Large intestine (tissue), 3 donors: Measurements from ENCODE around the gene DZIP1. TPM values are rescaled to one million over a fixed set of nuclear protein-coding genes. Genes with fewer than 3 reads are reported as not detected.
"Not testable (repeated sequence)": the region's sequence is repeated elsewhere in the genome, so short reads cannot be mapped to it uniquely, and the experiment has no call there.

Source experiments
- DNase-seq, 2 donors: peaks; one replicate each; pipeline versions ENCODE4 v3.0.0 to v3.0.0-alpha.2; 2013
- H3K27ac ChIP-seq: one replicate; pipeline ENCODE4 v1.5.1; 2013; ENCODE audit warnings: low read length
- H3K27me3 ChIP-seq: 2 replicates; pipeline ENCODE4 v1.6.1; 2013; ENCODE audit warnings: low read length; ENCODE audit not compliant: control insufficient read depth, insufficient read depth
- H3K36me3 ChIP-seq: 2 replicates; pipeline ENCODE4 v1.6.1; 2013; ENCODE audit warnings: low read length; ENCODE audit not compliant: control insufficient read depth, insufficient read depth
- H3K4me1 ChIP-seq: one replicate; pipeline ENCODE4 v1.6.1; 2013; ENCODE audit warnings: low read length; ENCODE audit not compliant: control insufficient read depth, insufficient read depth
- H3K4me3 ChIP-seq: one replicate; pipeline ENCODE4 v1.5.1; 2013; ENCODE audit warnings: low read length
- H3K9me3 ChIP-seq: one replicate; pipeline ENCODE4 v1.6.1; 2013; ENCODE audit warnings: mild to moderate bottlenecking, low read depth, low read length, moderate library complexity; ENCODE audit not compliant: control insufficient read depth
- WGBS: methylation state at CpG from one replicate; pipeline ENCODE4 v1.1.5; 2013; ENCODE audit warnings: low lambda C conversion rate; ENCODE audit not compliant: insufficient coverage; 5-methylcytosine and 5-hydroxymethylcytosine counted together
- polyA plus RNA-seq: library from polyadenylated mRNA; unstranded; fragments of 120-200 nt; gene quantifications from one replicate; pipeline ENCODE4 v1.2.1, GENCODE V29; 2013

The DZIP1 gene
- polyA plus RNA-seq, 1 donor, result 16.9 TPM

DNA sequence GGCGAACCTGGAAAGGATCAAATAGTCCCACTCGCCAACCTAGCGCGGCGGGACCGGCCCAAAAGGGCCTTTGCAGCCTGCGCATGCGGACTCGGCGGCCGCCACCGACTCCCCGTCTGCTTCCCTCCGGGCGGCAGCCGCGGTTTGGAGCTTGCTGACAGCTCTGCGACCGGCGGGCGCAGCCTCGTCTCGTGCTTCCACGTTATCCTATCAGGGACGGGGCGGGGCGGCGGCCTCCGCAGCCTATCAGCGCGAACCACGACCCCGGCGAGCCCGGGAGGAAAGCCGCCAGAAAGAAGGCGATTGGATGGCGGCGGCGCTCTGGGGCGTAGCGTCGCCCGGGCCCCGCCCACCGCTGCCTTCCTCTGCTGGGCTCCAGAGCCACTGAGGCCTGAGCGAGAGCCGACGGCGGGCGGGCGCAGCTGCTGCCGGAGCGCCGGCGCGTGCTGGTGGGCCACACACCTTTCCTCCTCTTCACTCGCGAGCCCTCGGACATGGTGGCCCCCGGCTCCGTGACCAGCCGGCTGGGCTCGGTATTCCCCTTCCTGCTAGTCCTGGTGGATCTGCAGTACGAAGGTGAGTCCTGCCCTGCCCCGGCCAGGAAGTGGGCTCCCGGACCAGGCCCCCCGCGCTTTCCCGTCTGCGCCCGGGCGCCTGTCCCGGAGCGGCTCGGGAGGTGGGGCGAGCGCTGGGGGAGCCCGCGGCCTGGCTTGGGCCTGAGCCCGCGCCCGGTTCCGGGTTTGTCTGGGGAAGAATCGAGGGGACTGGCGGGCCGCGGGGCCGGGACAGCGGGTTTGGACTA lies 32.5 kb upstream of the DZIP1 start, which contains the start of gene DNAJC3:
Gene DNAJC3 (plus strand): TSS at position 378 of the 802 bp plus-strand sequence. CDS start 117 bp downstream, at position 495.
- peak within 1 kb of the TSS; percentile 96 for H3K4me3 ChIP-seq
- WGBS, result no CpG with 5 or more reads among the region's 90 CpGs
- no peaks in the 10 kb centered on the region for H3K27me3 ChIP-seq
- H3K27ac ChIP-seq, result peak within 1 kb of the TSS; percentile 97
- no peaks in the 10 kb centered on the region for H3K36me3 ChIP-seq
- no peaks in the 10 kb centered on the region for H3K9me3 ChIP-seq
- peaks cover 8% of the 10 kb centered on the region for H3K4me1 ChIP-seq
- DNase-seq, result peak; percentile 98 to 100

DNA sequence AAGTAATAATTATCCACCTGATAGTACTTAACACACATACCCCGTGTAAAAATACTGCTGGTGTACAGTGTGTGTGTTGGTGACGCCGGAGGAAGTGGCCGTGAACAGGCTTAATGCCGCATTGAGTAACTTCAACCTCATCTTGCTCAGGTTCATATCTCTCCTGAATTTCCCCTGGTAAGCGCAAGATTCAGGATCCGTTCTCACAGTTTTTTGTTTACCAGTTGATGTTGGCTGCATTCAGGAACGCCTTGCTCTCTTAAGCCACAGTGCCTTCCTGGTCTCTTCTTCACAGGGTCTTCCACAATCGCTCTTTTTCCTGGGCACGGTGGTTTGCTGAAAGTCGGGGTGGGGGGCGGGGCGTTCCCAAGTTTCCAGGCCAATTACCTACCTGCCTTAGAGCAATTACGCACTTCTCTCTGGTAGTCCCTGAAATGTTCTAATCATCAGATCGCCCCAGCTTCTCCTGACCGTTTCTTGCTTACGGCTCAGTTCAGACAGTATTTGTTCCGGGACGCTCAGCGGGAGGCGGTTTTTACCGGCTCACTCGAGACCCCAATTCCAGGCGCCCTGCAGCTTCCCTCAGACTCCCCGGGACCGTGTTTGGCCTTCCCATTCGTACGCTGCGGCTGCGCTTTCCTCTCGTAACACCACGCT lies 31.7 kb upstream of the DZIP1 start:
- Histone ChIP-seq H3K4me1 (peaks cover 8% of the 10 kb centered on the region), H3K27me3 (no peaks in the 10 kb centered on the region), H3K36me3 (no peaks in the 10 kb centered on the region), H3K9me3 (no peaks in the 10 kb centered on the region), H3K27ac (peak overlapping the region; percentile 97), H3K4me3 (peak overlapping the region; percentile 90)
- DNase-seq, result peak; percentile 38 to 85
- 7% methylated on average over 2 of the region's 32 CpGs for WGBS

DNA sequence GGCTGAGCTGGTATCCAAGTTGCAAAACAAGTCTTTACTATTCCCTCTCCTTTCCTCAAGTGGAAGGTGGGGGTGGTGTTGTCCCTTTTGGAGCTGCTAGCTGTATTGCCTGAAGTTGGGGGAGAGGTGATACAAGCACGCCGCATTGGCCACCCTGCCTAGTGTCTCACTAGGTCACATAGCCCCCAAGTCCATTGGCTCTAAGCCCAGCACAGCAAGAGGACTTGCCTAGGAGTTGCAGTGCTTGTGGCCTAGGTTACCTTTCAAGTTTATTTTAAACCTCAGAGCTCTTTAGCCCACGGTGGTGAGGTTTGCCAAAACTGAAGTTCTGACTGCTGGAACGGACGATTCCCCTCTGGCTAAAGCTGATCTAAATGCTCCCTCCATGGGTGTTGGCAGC lies 27.1 kb upstream of the DZIP1 start:
- Histone ChIP-seq H3K27ac (no peak overlapping the region), H3K9me3 (peaks cover 19% of the 10 kb centered on the region), H3K4me3 (no peak overlapping the region), H3K36me3 (no peaks in the 10 kb centered on the region), H3K4me1 (peaks cover 5% of the 10 kb centered on the region), H3K27me3 (no peaks in the 10 kb centered on the region)
- no CpG with 5 or more reads among the region's 5 CpGs for WGBS
- DNase-seq, result no peak

DNA sequence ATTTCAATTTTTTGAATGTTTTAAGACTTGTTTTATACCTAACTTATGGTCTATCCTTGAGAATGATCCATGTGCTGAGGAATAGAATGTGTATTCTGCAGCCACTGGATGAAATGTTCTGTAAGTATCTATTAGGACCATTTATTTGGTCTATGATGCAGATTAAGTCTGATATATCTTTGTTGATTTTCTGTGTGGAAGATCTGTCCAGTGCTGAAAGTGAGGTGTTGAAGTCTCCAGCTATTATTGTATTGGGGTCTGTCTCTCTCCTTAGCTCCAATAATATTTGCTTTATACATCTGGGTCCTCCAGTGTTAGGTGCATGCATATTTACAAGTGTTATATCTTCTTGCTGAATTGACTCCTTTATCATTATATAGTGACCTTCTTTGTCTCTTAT lies 22.7 kb upstream of the DZIP1 start:
- not testable (repeated sequence) for H3K27ac ChIP-seq, H3K4me3 ChIP-seq, H3K36me3 ChIP-seq, H3K27me3 ChIP-seq, DNase-seq, H3K4me1 ChIP-seq
- peaks cover 29% of the 10 kb centered on the region for H3K9me3 ChIP-seq

DNA sequence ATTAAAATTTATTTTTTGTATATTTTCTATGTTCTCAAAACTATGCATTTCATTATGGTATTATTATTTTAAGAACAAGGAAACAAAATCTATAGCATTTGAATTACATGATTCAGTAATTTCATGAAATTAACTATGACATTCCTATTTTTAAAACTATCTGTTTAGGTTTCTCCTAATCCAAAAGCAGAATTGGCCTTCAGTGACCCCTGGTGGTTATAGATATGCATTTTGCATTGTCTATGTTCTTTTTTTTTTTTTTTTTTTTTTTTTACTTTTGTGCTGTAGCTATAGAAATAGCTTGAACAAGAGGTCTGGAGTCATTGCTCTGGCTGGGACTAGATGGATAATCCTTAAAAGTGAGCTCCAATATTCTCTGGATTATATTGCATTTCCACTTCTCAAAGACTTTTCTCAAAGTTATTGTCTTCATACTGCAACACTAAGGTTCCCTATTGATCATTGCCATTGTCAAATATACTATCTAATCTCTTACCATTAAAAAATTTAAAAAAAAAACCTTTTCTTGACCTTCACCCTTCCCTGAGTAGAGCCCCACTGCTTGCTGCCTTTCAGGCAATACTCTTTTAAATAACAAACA lies 16.6 kb upstream of the DZIP1 start:
- peak in 1 of 2 donors; percentile 22 for DNase-seq
- Histone ChIP-seq H3K4me1 (peaks cover 3% of the 10 kb centered on the region), H3K27me3 (no peaks in the 10 kb centered on the region), H3K9me3 (peaks cover 7% of the 10 kb centered on the region), H3K4me3 (no peak overlapping the region), H3K36me3 (no peaks in the 10 kb centered on the region), H3K27ac (no peak overlapping the region)

DNA sequence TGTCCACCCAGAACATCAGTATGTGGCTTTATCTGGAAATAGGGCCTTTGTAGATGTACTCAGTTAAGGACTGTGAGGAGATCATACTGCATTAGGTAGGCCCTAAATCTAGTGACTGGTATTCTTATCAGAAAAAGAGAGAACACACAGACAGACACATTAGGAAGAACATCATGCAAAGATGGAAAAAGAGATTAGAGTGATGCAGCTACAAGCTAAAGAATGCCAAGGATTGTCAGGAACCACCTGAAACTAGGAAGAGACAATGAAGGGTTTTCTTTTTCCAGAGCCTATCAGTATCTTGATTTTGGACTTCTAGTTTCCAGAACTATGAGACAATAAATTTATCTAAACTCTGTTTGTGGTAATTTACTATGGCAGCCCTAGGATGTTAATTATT lies 15.0 kb upstream of the DZIP1 start:
- Histone ChIP-seq H3K4me1 (peaks cover 5% of the 10 kb centered on the region), H3K27ac (no peak overlapping the region), H3K9me3 (peaks cover 4% of the 10 kb centered on the region), H3K4me3 (no peak overlapping the region), H3K36me3 (no peaks in the 10 kb centered on the region), H3K27me3 (no peaks in the 10 kb centered on the region)
- no peak for DNase-seq

DNA sequence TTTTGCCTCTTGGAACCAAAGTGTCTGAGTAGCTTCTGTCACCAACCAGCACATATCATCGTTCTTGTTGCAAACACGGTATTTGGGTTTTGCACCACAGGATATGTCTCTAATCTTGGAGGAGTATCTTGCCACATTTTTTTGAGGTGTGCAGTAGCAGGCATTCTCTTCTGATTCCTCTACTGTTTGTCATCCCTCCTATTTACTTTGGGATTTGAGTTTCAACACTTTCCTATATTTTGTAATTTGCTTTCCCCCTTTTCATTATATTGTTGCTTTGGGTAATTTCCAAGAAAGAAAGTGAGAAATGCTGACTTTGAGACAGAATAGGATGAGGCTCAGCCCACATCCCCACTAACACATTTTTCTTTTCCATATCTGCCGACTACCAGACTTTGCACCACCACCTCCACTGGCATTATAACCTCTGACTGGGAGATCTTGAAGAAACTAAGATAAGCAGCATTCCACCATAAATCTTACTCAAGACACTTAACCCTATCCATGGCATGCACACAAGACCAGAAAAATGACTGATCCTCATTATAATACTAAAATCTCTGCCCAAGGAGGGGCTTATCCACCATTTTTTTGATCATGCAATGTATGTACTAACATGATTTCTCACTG lies 12.0 kb upstream of the DZIP1 start:
- 0% methylated on average over 1 of the region's 3 CpGs for WGBS
- DNase-seq, result peak; percentile 68 to 82
- no peaks in the 10 kb centered on the region for H3K36me3 ChIP-seq
- peaks cover 5% of the 10 kb centered on the region for H3K4me1 ChIP-seq
- H3K9me3 ChIP-seq, result no peaks in the 10 kb centered on the region
- peak overlapping the region; percentile 56 for H3K27ac ChIP-seq
- no peak overlapping the region for H3K4me3 ChIP-seq
- H3K27me3 ChIP-seq, result no peaks in the 10 kb centered on the region

DNA sequence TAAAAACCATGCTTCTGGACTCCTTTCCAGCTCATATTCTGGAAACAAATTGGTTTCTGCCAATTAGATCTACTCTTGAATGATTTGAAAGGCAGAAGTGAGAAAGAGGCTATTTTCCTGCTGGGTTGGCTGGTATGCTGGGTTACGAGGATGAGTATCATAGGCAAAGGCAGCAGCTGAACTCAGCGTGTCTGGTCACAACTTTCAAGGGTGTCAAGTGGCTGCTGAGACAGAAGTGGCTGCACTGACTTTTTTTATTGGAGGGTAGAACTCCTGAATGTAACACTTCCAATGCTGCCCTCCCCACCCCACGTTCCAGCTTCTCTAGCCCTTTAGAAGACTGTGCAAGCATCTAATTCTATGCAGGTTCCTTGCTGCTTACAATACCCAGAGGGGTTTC lies 8.3 kb upstream of the DZIP1 start:
- no peaks in the 10 kb centered on the region for H3K9me3 ChIP-seq
- no CpG with 5 or more reads among the region's 3 CpGs for WGBS
- H3K27ac ChIP-seq, result no peak overlapping the region
- H3K36me3 ChIP-seq, result no peaks in the 10 kb centered on the region
- no peak overlapping the region for H3K4me3 ChIP-seq
- no peak for DNase-seq
- H3K4me1 ChIP-seq, result peaks cover 5% of the 10 kb centered on the region
- H3K27me3 ChIP-seq, result no peaks in the 10 kb centered on the region

DNA sequence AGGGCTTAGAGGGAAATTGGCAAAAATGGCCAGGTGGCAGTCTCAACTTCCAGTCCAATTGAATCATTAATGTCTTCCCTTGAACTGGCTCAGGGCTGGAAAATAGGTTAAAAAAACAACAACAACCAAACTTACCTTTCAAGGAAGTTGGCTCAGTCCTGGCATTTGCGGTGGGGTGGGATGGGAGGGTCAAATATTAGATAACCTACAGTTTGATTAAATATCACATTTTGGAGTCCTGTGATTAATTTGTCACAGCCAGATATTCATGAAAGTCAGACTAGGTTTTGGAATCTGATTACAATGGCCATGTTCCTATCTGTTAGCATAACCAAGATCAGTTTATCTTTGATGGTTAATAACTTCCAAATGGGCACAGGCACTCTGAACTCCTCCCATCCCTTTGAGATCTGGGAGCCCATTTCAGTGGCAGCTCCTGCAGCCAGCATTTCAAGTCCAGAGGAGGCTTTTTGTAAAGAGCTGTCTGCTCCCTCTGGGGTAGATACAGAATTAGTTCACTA lies 7.8 kb upstream of the DZIP1 start:
- no peaks in the 10 kb centered on the region for H3K9me3 ChIP-seq
- DNase-seq, result no peak
- no peaks in the 10 kb centered on the region for H3K36me3 ChIP-seq
- no peaks in the 10 kb centered on the region for H3K27me3 ChIP-seq
- H3K27ac ChIP-seq, result no peak overlapping the region
- H3K4me1 ChIP-seq, result peaks cover 5% of the 10 kb centered on the region
- no CpG with 5 or more reads among the region's 1 CpG for WGBS
- no peak overlapping the region for H3K4me3 ChIP-seq

DNA sequence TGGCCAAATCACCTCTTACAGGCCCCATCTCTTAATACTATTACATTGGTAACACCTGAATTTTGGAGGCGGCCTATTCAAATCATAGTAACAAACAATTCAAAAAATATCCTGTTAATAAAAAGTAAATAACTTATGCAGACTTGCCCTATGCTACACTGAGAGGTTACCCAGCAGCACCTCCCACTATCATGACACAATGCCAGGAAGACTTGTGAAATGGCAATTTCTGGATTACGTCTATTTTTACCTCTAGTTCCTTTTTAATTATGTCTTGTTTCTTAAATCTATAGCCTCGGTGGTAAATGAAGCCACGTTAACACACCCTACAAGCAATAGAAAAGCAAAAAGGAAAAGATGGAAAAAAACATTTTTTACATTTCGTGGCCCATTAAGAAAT lies 6.2 kb upstream of the DZIP1 start:
- DNase-seq, result no peak
- Histone ChIP-seq H3K4me1 (no peaks in the 10 kb centered on the region), H3K27ac (no peak overlapping the region), H3K9me3 (no peaks in the 10 kb centered on the region), H3K4me3 (no peak overlapping the region), H3K27me3 (peaks cover 4% of the 10 kb centered on the region), H3K36me3 (no peaks in the 10 kb centered on the region)
- 90% methylated on average over 4 of the region's 5 CpGs for WGBS
